OCI-LY7 (cell line): ENCODE data around the gene HLF. TPM values are rescaled to one million over a fixed set of nuclear protein-coding genes. Genes with fewer than 3 reads are reported as not detected.
A peak's percentile ranks its signal among the peaks of the same experiment; 100 is the strongest.

Source experiments
- BruUV-seq: library from RNA; stranded (reverse); fragments of 400-500 nt; replicated peaks from 2 replicates; lab custom pipeline; 2021; lab: Mats Ljungman, UMichigan
- CTCF ChIA-PET: fragments of 300-600 bp; sonication (Branson Sonifier 250); formaldehyde crosslinking; loops from one replicate; lab custom pipeline; 2022; ENCODE audit warnings: antibody characterized with exemption; ENCODE audit not compliant: unreplicated experiment; lab: Charles Lee
- POLR2A ChIA-PET: fragments of 300-600 bp; sonication (Branson Sonifier 250); formaldehyde crosslinking; loops from one replicate; lab custom pipeline; 2022; ENCODE audit warnings: antibody characterized with exemption; lab: Charles Lee
- DNase-seq: peaks from one replicate; pipeline ENCODE4 v3.0.0-alpha.2; 2015; ENCODE audit warnings: low spot score
- H2AFZ ChIP-seq: fragments of 200-600 bp; sonication (generic), shearing (Covaris generic); 2 replicates; pipeline ENCODE4 v1.6.1; 2014; ENCODE audit warnings: mild to moderate bottlenecking, antibody characterized with exemption, low read length, moderate library complexity
- H3K27ac ChIP-seq: fragments of 200-600 bp; sonication (generic); 2 replicates; pipeline ENCODE4 v1.5.1; 2014; ENCODE audit warnings: mixed run types, low read depth, mild to moderate bottlenecking, moderate library complexity, low read length, inconsistent platforms; ENCODE audit not compliant: poor library complexity, severe bottlenecking
- H3K36me3 ChIP-seq: fragments of 200-600 bp; sonication (generic); 2 replicates; pipeline ENCODE4 v1.6.1; 2014; ENCODE audit warnings: mild to moderate bottlenecking, antibody characterized with exemption, low read length, moderate library complexity, mixed read lengths; ENCODE audit not compliant: insufficient read depth
- H3K4me1 ChIP-seq: fragments of 200-600 bp; sonication (generic); 2 replicates; pipeline ENCODE4 v1.5.1; 2014; ENCODE audit warnings: mild to moderate bottlenecking, low read length; ENCODE audit not compliant: insufficient read depth, poor library complexity, severe bottlenecking
- H3K4me2 ChIP-seq: fragments of 200-600 bp; sonication (generic); 2 replicates; pipeline ENCODE4 v1.6.1; 2014; ENCODE audit warnings: mild to moderate bottlenecking, low read length
- H3K4me3 ChIP-seq: fragments of 200-600 bp; sonication (generic); 2 replicates; pipeline ENCODE4 v1.5.1; 2014; ENCODE audit warnings: mild to moderate bottlenecking, low read depth, low read length; ENCODE audit not compliant: poor library complexity, severe bottlenecking
- H3K79me2 ChIP-seq: fragments of 200-600 bp; sonication (generic); 2 replicates; pipeline ENCODE4 v1.6.1; 2016; ENCODE audit warnings: low read depth, mild to moderate bottlenecking, low read length, moderate library complexity, mixed read lengths; ENCODE audit not compliant: insufficient read depth
- H3K9me2 ChIP-seq: fragments of 200-600 bp; sonication (generic); 2 replicates; pipeline ENCODE4 v1.6.1; 2016; ENCODE audit warnings: mild to moderate bottlenecking, low read length, mixed read lengths; ENCODE audit not compliant: insufficient read depth
- H3K9me3 ChIP-seq: fragments of 200-600 bp; sonication (generic); 2 replicates; pipeline ENCODE4 v1.6.1; 2014; ENCODE audit warnings: mild to moderate bottlenecking, mixed run types, low read length, mixed read lengths
- H4K20me1 ChIP-seq: fragments of 200-600 bp; sonication (generic); 2 replicates; pipeline ENCODE4 v1.6.1; 2014; ENCODE audit warnings: mild to moderate bottlenecking, antibody characterized with exemption, low read length, moderate library complexity, mixed read lengths; ENCODE audit not compliant: insufficient read depth
- EZH2phosphoT487 ChIP-seq: fragments of 200-600 bp; sonication (generic); IDR thresholded peaks from 2 replicates; pipeline ENCODE4 v1.6.1; 2018; ENCODE audit warnings: low read depth, borderline replicate concordance, mild to moderate bottlenecking, mixed run types, antibody characterized with exemption, low read length, moderate library complexity, mixed read lengths
- intact Hi-C: fragments of 100-400 bp; cut with micrococcal nuclease; formaldehyde crosslinking; loops from one replicate; pipeline ENCODE4 v1.10.0; 2022; ENCODE audit not compliant: unreplicated experiment
- total RNA-seq, 2 experiments: library from RNA; depleted of rRNA in 1 of 2; stranded (reverse); fragments of >200 nt in 1 of 2; shearing (Covaris generic) in 1 of 2; gene quantifications; 2 replicates each; pipeline ENCODE4 v1.2.3, GENCODE V29; 2014 to 2022
- TF ChIP-seq, protein P1 (sequence below): fragments of 200-600 bp; sonication (generic); conservative IDR thresholded peaks from 2 replicates; pipeline ENCODE4 v1.5.1; 2014; ENCODE audit warnings: mild to moderate bottlenecking, antibody characterized with exemption, low read length, moderate library complexity, mixed read lengths

The HLF gene
- total RNA-seq, 2 experiments from 2014 or later: 0.13 TPM; not detected in 1

DNA sequence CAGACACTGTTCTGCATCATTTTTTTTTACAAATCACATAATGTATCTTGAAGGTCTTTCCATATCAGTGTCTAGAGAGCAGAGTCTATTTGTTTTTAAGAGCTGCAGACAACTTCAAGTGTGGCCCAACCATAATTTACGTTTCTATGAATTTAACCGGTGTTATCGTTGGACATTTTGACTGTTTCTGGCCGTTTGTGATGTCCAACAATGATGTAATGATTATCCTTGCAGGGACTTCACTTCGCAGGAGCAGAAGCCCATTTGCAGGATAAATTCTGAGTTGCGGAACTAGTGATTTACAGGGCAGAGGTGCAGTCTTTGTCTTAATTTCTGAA is 26.9 kb upstream of the HLF start:
- intact Hi-C loops: no loop called here
- Histone ChIP-seq H3K27ac (no peak overlapping the region), H3K9me2 (no peaks in the 10 kb centered on the region), H3K9me3 (no peaks in the 10 kb centered on the region), H4K20me1 (no peaks in the 10 kb centered on the region), H3K36me3 (no peaks in the 10 kb centered on the region), H3K79me2 (no peaks in the 10 kb centered on the region), H3K4me3 (no peak overlapping the region), H3K4me2 (0 out of 2 replicates have a peak overlapping the region, but pooled peaks have one; percentile 57), H2AFZ (no peak overlapping the region), H3K4me1 (peaks cover 11% of the 10 kb centered on the region)
- TF ChIP-seq, protein P1, sequence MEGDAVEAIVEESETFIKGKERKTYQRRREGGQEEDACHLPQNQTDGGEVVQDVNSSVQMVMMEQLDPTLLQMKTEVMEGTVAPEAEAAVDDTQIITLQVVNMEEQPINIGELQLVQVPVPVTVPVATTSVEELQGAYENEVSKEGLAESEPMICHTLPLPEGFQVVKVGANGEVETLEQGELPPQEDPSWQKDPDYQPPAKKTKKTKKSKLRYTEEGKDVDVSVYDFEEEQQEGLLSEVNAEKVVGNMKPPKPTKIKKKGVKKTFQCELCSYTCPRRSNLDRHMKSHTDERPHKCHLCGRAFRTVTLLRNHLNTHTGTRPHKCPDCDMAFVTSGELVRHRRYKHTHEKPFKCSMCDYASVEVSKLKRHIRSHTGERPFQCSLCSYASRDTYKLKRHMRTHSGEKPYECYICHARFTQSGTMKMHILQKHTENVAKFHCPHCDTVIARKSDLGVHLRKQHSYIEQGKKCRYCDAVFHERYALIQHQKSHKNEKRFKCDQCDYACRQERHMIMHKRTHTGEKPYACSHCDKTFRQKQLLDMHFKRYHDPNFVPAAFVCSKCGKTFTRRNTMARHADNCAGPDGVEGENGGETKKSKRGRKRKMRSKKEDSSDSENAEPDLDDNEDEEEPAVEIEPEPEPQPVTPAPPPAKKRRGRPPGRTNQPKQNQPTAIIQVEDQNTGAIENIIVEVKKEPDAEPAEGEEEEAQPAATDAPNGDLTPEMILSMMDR: no peak
- TF ChIP-seq EZH2phosphoT487: no peak
- DNase-seq: no peak
- BruUV-seq: no TSS peak
- POLR2A ChIA-PET: no interaction called here
- CTCF ChIA-PET: no interaction called here

DNA sequence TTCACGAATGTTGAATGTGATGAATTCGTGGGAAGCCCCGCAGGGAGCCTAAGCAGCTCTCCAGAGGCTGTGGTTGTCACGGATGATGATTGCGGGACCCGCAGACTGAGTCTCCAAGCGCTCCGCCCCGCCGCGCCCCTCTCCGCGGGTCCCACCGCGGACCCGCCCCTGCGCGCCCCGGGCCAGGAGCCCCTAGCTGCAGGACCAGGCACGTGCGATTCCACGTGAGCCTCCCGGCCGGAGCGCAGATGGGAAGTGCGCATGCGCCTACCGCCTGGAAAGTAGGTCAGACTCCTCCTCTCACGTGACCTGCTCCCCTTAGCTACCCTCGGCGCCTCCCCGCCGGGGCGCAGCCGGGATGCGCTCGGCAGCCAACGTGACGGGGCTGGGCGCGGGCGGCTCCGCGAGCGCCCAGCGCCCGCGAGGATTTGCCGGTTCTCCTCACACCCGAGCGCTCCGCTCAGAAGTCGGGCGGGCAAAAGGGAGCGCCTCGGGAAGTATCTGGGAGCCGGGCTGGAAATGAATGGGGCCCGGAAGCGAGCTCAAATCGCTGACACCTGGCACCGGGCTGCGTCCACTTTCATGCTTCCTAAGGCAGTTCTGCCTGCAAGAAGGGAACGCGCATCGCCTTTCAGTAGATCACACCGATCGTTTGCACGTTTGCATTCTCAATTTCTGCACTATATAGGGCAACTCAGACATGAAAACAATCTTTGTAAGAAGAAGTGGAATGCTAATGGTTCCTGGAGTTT is 26.4 kb upstream of the HLF start:
- no peak overlapping the region for H3K4me3 ChIP-seq
- no TSS peak for BruUV-seq
- DNase-seq: no peak
- H3K79me2 ChIP-seq: no peaks in the 10 kb centered on the region
- no peaks in the 10 kb centered on the region for H3K9me3 ChIP-seq
- no peak overlapping the region for H3K27ac ChIP-seq
- TF ChIP-seq, protein P1: no peak
- no peak for TF ChIP-seq EZH2phosphoT487
- no peaks in the 10 kb centered on the region for H3K36me3 ChIP-seq
- H3K4me2 ChIP-seq: no peak overlapping the region; the same call in 1 of the 2 replicates
- intact Hi-C loops: no loop called here
- H3K4me1 ChIP-seq: peaks cover 11% of the 10 kb centered on the region
- no peak overlapping the region for H2AFZ ChIP-seq
- ChIA-PET CTCF (no interaction called here), POLR2A (no interaction called here)
- no peaks in the 10 kb centered on the region for H4K20me1 ChIP-seq
- H3K9me2 ChIP-seq: no peaks in the 10 kb centered on the region

DNA sequence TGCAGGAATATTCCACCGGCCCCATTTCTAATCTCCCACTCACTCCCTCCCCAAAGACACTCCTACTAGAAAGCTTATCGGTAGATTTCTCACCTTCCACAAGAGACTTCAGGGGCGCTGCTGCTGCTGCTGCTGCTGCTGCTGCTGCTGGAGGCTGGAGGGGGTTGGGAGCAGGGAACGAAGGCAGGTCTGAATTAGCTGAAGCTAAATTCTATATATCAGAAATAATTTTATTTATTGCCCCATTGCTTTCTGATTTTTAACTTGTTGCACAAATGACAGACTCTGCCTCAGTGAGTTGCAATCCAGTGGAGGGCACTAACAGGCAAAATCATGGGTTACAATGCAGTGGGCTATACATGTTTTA is 25.8 kb upstream of the HLF start:
- BruUV-seq: no TSS peak
- no peak overlapping the region for H3K4me3 ChIP-seq
- no peaks in the 10 kb centered on the region for H3K36me3 ChIP-seq
- no peaks in the 10 kb centered on the region for H3K9me2 ChIP-seq
- ChIA-PET POLR2A (no interaction called here), CTCF (no interaction called here)
- intact Hi-C loops: no loop called here
- H3K9me3 ChIP-seq: no peaks in the 10 kb centered on the region
- no peaks in the 10 kb centered on the region for H3K79me2 ChIP-seq
- H3K27ac ChIP-seq: no peak overlapping the region
- no peak for TF ChIP-seq EZH2phosphoT487
- TF ChIP-seq, protein P1: no peak
- no peak overlapping the region; the same call in 1 of the 2 replicates for H3K4me2 ChIP-seq
- no peak for DNase-seq
- no peak overlapping the region for H2AFZ ChIP-seq
- H4K20me1 ChIP-seq: no peaks in the 10 kb centered on the region
- peaks cover 11% of the 10 kb centered on the region for H3K4me1 ChIP-seq
